Measurements from ENCODE around the gene FGFBP1.

The FGFBP1 gene

GRCh38 chr4:15938640-15939039 lies at the start of gene FGFBP1:
FGFBP1 (minus strand) TSS chr4:15938740; CDS start chr4:15936632, 2,108 bp downstream.
- no peak for DNase-seq (ENCODE audit: low spot score)

- DNase-seq (ENCODE audit: low spot score) = no peak
Measured at GRCh38 chr4:15988222-15988621, 49.7 kb upstream of the FGFBP1 start.

- DNase-seq (ENCODE audit: low spot score) = no peak
Measured at GRCh38 chr4:15986907-15987306, 48.4 kb upstream of the FGFBP1 start.

- no peak for DNase-seq (ENCODE audit: low spot score)
Measured at GRCh38 chr4:15983610-15984009, 45.1 kb upstream of the FGFBP1 start.

- no peak for DNase-seq (ENCODE audit: low spot score)
Measured at GRCh38 chr4:15982842-15983524, 44.4 kb upstream of the FGFBP1 start.

- DNase-seq (ENCODE audit: low spot score) = no peak
Measured at GRCh38 chr4:15976456-15977447, 38.2 kb upstream of the FGFBP1 start.

- no peak for DNase-seq (ENCODE audit: low spot score)
Measured at GRCh38 chr4:15971068-15971801, 32.7 kb upstream of the FGFBP1 start.

- no peak for DNase-seq (ENCODE audit: low spot score)
Measured at GRCh38 chr4:15968551-15969300, 30.2 kb upstream of the FGFBP1 start.

- DNase-seq (ENCODE audit: low spot score) = no peak
Measured at GRCh38 chr4:15965325-15965724, 26.8 kb upstream of the FGFBP1 start.

- no peak for DNase-seq (ENCODE audit: low spot score)
Measured at GRCh38 chr4:15964159-15964558, 25.6 kb upstream of the FGFBP1 start.

GRCh38 chr4:15963576-15963975 lies 25.0 kb upstream of the FGFBP1 start:
- DNase-seq (ENCODE audit: low spot score) = no peak

GRCh38 chr4:15963001-15963451 lies 24.5 kb upstream of the FGFBP1 start, which contains the start of gene FGFBP2:
FGFBP2 (minus strand) TSS chr4:15963175; CDS start chr4:15963129, 46 bp downstream.
- peak; percentile 43 for DNase-seq (ENCODE audit: low spot score)

- no peak for DNase-seq (ENCODE audit: low spot score)
Measured at GRCh38 chr4:15961781-15962510, 23.4 kb upstream of the FGFBP1 start.

GRCh38 chr4:15958562-15958961 lies 20.0 kb upstream of the FGFBP1 start:
- no peak for DNase-seq (ENCODE audit: low spot score)

- peak; percentile 73 for DNase-seq (ENCODE audit: low spot score)
Measured at GRCh38 chr4:15956179-15956850, 17.8 kb upstream of the FGFBP1 start.

- no peak for DNase-seq (ENCODE audit: low spot score)
Measured at GRCh38 chr4:15955670-15956069, 17.1 kb upstream of the FGFBP1 start.

- DNase-seq (ENCODE audit: low spot score) = no peak
Measured at GRCh38 chr4:15953625-15954024, 15.1 kb upstream of the FGFBP1 start.

GRCh38 chr4:15951781-15952180 lies 13.2 kb upstream of the FGFBP1 start:
- DNase-seq (ENCODE audit: low spot score) = no peak

- no peak for DNase-seq (ENCODE audit: low spot score)
Measured at GRCh38 chr4:15948826-15949225, 10.3 kb upstream of the FGFBP1 start.

GRCh38 chr4:15947684-15948083 lies 9.1 kb upstream of the FGFBP1 start:
- no peak for DNase-seq (ENCODE audit: low spot score)
